ENCODE measurements around the gene CALCA.

DNA sequence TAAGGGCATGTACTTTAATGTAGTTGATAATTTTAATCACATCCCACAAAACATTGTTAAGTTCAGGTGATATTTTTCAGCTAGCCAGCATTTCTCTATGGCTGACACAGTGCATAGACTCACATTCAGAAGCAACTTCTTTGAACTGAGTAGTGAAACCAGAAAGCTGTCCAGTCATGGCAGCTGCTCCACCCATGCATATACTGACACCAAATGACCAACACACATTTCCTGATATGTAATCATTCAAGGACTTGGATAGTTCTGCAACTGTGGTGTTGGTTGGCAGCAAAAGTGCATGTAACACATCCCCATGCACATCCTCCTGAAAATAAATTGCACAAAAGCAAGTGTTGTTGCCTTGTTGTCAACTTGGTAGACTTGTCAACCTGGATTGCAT is 39.7 kb downstream of the CALCA start:
- TF ChIP-seq POLR2A (IDR thresholded peaks at IDR 0.05; ENCODE audit: low read length): no peak
- TF ChIP-seq GATA1 (IDR thresholded peaks at IDR 0.05; ENCODE audit: low read depth, low read length): no peak
